HFFc6 (cell line): ENCODE measurements around the gene GNRHR. TPM values are rescaled to one million over a fixed set of nuclear protein-coding genes. Genes with fewer than 3 reads are reported as not detected.

Source experiments
- DNase-seq: peaks from one replicate; pipeline ENCODE4 v3.0.0-alpha.2; 2018
- H3K27ac Mint-ChIP-seq: 2 replicates; pipeline ENCODE4 v1.8.0; 2020; ENCODE audit warnings: mild to moderate bottlenecking, mixed read lengths
- H3K27me3 Mint-ChIP-seq: 2 replicates; pipeline ENCODE4 v1.8.0; 2021; ENCODE audit warnings: mild to moderate bottlenecking, moderate library complexity, mixed read lengths; ENCODE audit not compliant: insufficient read depth
- H3K36me3 Mint-ChIP-seq: 2 replicates; pipeline ENCODE4 v1.8.0; 2021; ENCODE audit warnings: low read depth, mixed read lengths
- H3K4me1 Mint-ChIP-seq: 2 replicates; pipeline ENCODE4 v1.8.0; 2020; ENCODE audit warnings: low read depth, mixed read lengths
- H3K4me3 Mint-ChIP-seq: 2 replicates; pipeline ENCODE4 v1.8.0; 2020; ENCODE audit warnings: mild to moderate bottlenecking, moderate library complexity, mixed read lengths
- H3K9me3 Mint-ChIP-seq: 2 replicates; pipeline ENCODE4 v1.8.0; 2020; ENCODE audit warnings: mild to moderate bottlenecking, mixed read lengths
- long read RNA-seq: library from polyadenylated mRNA; unstranded; transcript quantifications from one replicate; pipeline ENCODE4 v2.0.0, GENCODE V29; 2019
- total RNA-seq, 6 experiments: library from RNA; stranded (reverse); fragmentation: NEBNext Ultra II Directional; extraction: Animal tissue kit (Norgen Biotek cat#: 25700); gene quantifications; 2 replicates in 1 of 6; 3 replicates in 5 of 6; pipeline ENCODE4 v1.2.3, GENCODE V29; 2021
- TF ChIP-seq, protein P1 (sequence below): fragments of 200-600 bp; sonication (generic); IDR thresholded peaks from 2 replicates; pipeline ENCODE4 v1.5.0; 2021; ENCODE audit warnings: antibody characterized with exemption, mild to moderate bottlenecking

Gene GNRHR, protein sequence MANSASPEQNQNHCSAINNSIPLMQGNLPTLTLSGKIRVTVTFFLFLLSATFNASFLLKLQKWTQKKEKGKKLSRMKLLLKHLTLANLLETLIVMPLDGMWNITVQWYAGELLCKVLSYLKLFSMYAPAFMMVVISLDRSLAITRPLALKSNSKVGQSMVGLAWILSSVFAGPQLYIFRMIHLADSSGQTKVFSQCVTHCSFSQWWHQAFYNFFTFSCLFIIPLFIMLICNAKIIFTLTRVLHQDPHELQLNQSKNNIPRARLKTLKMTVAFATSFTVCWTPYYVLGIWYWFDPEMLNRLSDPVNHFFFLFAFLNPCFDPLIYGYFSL
- total RNA-seq, result not detected
- long read RNA-seq, result 0 reads

- H3K4me1 Mint-ChIP-seq, result peaks cover 23% of the 10 kb centered on the region
- no peak for DNase-seq
- H3K9me3 Mint-ChIP-seq, result no peaks in the 10 kb centered on the region
- no peaks in the 10 kb centered on the region; the same call in 1 of the 2 replicates for H3K27me3 Mint-ChIP-seq
- H3K27ac Mint-ChIP-seq, result no peak within 1 kb of the TSS
- TF ChIP-seq, protein P1, sequence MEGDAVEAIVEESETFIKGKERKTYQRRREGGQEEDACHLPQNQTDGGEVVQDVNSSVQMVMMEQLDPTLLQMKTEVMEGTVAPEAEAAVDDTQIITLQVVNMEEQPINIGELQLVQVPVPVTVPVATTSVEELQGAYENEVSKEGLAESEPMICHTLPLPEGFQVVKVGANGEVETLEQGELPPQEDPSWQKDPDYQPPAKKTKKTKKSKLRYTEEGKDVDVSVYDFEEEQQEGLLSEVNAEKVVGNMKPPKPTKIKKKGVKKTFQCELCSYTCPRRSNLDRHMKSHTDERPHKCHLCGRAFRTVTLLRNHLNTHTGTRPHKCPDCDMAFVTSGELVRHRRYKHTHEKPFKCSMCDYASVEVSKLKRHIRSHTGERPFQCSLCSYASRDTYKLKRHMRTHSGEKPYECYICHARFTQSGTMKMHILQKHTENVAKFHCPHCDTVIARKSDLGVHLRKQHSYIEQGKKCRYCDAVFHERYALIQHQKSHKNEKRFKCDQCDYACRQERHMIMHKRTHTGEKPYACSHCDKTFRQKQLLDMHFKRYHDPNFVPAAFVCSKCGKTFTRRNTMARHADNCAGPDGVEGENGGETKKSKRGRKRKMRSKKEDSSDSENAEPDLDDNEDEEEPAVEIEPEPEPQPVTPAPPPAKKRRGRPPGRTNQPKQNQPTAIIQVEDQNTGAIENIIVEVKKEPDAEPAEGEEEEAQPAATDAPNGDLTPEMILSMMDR, result no peak
- no peaks in the 10 kb centered on the region for H3K36me3 Mint-ChIP-seq
- H3K4me3 Mint-ChIP-seq, result no peak within 1 kb of the TSS
Measured at GRCh38 chr4:67754288-67754687, at the start of gene GNRHR. GNRHR (minus strand) TSS chr4:67754388; CDS start chr4:67754335, 53 bp downstream.

DNA sequence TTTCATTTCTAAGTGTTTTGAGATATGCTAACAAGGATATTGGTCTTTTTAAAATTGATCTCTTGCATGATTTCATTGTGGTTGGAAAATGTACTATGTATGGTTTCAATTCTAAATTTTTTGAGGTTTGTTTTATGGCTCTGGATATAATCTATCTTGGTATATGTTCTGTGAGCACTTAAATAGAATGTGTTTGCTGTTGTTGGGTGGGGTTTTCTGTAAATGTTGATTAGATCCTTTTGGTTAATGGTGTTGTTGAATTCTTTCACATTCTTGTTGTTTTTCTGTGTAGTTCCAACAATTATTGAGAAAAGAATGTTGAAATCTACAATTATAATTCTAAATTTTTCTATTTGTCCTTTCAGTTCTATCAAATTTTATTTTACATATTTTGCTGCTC, 42.6 kb upstream of the GNRHR start:
- no peaks in the 10 kb centered on the region for H3K36me3 Mint-ChIP-seq
- no peaks in the 10 kb centered on the region for H3K27me3 Mint-ChIP-seq
- no peaks in the 10 kb centered on the region for H3K4me1 Mint-ChIP-seq
- no peak for DNase-seq
- no peak overlapping the region for H3K4me3 Mint-ChIP-seq
- no peaks in the 10 kb centered on the region for H3K9me3 Mint-ChIP-seq
- no peak overlapping the region for H3K27ac Mint-ChIP-seq
- TF ChIP-seq, protein P1, result no peak

- TF ChIP-seq, protein P1, result no peak
- Mint-ChIP-seq H3K27ac (no peak overlapping the region), H3K4me3 (no peak overlapping the region), H3K4me1 (peaks cover 9% of the 10 kb centered on the region), H3K27me3 (no peaks in the 10 kb centered on the region), H3K9me3 (no peaks in the 10 kb centered on the region), H3K36me3 (no peaks in the 10 kb centered on the region)
- DNase-seq, result no peak
Measured at GRCh38 chr4:67790721-67791120, 36.5 kb upstream of the GNRHR start.

DNA sequence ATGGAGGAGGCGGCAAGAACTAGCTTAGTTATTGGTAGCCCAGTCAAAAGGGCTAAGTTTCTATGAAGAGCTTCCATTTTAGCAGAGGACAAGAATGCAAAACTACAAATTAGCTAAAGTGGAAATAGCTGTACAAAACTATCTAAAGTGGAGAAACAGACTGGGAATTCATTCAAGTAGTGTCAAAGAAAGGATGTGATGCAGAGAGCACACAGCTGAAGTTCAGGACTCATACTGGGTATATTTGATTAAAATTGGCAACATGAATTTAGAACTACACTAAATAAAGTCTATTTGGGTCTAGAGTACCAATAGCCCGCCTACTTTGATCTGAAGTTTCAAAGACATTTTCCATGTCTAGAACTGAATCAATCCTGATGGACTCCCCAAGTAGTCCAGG, 33.1 kb upstream of the GNRHR start:
- peaks cover 20% of the 10 kb centered on the region for H3K4me1 Mint-ChIP-seq
- H3K27me3 Mint-ChIP-seq, result no peaks in the 10 kb centered on the region; the same call in 1 of the 2 replicates
- no peaks in the 10 kb centered on the region for H3K9me3 Mint-ChIP-seq
- DNase-seq, result no peak
- no peak overlapping the region for H3K4me3 Mint-ChIP-seq
- no peak overlapping the region for H3K27ac Mint-ChIP-seq
- H3K36me3 Mint-ChIP-seq, result no peaks in the 10 kb centered on the region
- TF ChIP-seq, protein P1, result no peak

DNA sequence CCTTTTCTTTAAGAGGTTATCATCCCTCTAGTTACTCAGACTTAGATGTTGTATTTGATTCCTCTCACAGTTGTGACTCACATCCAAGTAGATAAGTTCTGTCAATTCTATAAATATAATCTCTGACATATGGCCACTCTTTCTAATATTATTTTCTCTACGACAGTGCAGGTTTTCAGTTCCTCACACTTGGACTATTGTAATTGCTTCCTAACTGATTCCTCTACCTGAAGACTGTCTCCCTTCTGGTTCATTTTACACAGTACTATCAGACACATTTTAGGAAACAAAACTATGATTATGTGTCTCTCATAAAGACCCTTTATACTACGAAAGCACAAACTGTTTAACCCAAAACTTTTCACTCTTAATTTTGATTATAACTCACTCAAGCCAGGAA, 31.3 kb upstream of the GNRHR start:
- TF ChIP-seq, protein P1, result no peak
- Mint-ChIP-seq H3K4me1 (peaks cover 20% of the 10 kb centered on the region), H3K9me3 (no peaks in the 10 kb centered on the region), H3K4me3 (no peak overlapping the region), H3K27ac (no peak overlapping the region), H3K36me3 (no peaks in the 10 kb centered on the region), H3K27me3 (no peaks in the 10 kb centered on the region; the same call in 1 of the 2 replicates)
- DNase-seq, result no peak
